Lower lobe of right lung (tissue), 2 donors: ENCODE data around the gene PPARGC1A. TPM values are rescaled to one million over a fixed set of nuclear protein-coding genes. Genes with fewer than 3 reads are reported as not detected.

Experiments
- ATAC-seq, 2 donors: fragments of 200-7000 bp; cut with Tn5 transposase; one replicate each; pipeline ENCODE4 v1.9.1; 2020 to 2022; ENCODE audit warnings: mild to moderate bottlenecking in 2 of 2, moderate library complexity in 2 of 2
- DNase-seq: peaks from one replicate; pipeline ENCODE4 v3.0.0-alpha.2; 2020
- H3K27ac ChIP-seq: fragments of 200-600 bp; one replicate; pipeline ENCODE4 v1.8.0; 2022
- H3K27me3 ChIP-seq: fragments of 200-600 bp; one replicate; pipeline ENCODE4 v1.8.0; 2022; ENCODE audit warnings: low read depth
- H3K36me3 ChIP-seq: fragments of 200-600 bp; one replicate; pipeline ENCODE4 v1.8.0; 2022; ENCODE audit warnings: mild to moderate bottlenecking
- H3K4me1 ChIP-seq: fragments of 200-600 bp; one replicate; pipeline ENCODE4 v1.8.0; 2022
- H3K4me3 ChIP-seq: fragments of 200-600 bp; one replicate; pipeline ENCODE4 v1.8.0; 2022; ENCODE audit warnings: mild to moderate bottlenecking
- H3K9me3 ChIP-seq: fragments of 200-600 bp; one replicate; pipeline ENCODE4 v1.8.0; 2022
- CTCF ChIP-seq: fragments of 200-600 bp; IDR thresholded peaks from one replicate; pipeline ENCODE4 v1.8.0; 2022; ENCODE audit warnings: antibody characterized with exemption, mild to moderate bottlenecking
- intact Hi-C: fragments of 100-400 bp; cut with DNase I; formaldehyde crosslinking; loops from one replicate; pipeline ENCODE4 v1.11.0; 2022
- total RNA-seq: library from RNA; stranded (reverse); fragmentation: NEBNext Ultra II Directional; extraction: Animal tissue kit (Norgen Biotek cat#: 25700); gene quantifications from one replicate; pipeline ENCODE4 v1.2.1, GENCODE V29; 2021
- donor health status: DM: no; HTN: yes; CAD: no; lungs with severe emphysema.

Gene PPARGC1A
- total RNA-seq, 1 donor from 2014 or later, result 10.5 TPM

GRCh38 chr4:23763559-23763958 is 126.3 kb downstream of the PPARGC1A start:
- no peaks in the 10 kb centered on the region for H3K4me1 ChIP-seq
- H3K9me3 ChIP-seq, result no peaks in the 10 kb centered on the region
- no peak for DNase-seq
- no peak overlapping the region for H3K27ac ChIP-seq
- no peaks in the 10 kb centered on the region for H3K27me3 ChIP-seq
- ATAC-seq, result no peak
- H3K36me3 ChIP-seq, result no peaks in the 10 kb centered on the region
- H3K4me3 ChIP-seq, result no peak overlapping the region
- intact Hi-C loops, result no loop called here
- TF ChIP-seq CTCF, result no peak

- Histone ChIP-seq H3K4me3 (no peak overlapping the region), H3K36me3 (no peaks in the 10 kb centered on the region), H3K27ac (no peak overlapping the region), H3K4me1 (no peaks in the 10 kb centered on the region), H3K9me3 (no peaks in the 10 kb centered on the region), H3K27me3 (no peaks in the 10 kb centered on the region)
- ATAC-seq (no peak), DNase-seq (no peak)
- TF ChIP-seq CTCF, result no peak
- intact Hi-C loops, result no loop called here
Measured at GRCh38 chr4:23762551-23762950, 127.3 kb downstream of the PPARGC1A start.

- no peaks in the 10 kb centered on the region for H3K4me1 ChIP-seq
- TF ChIP-seq CTCF, result no peak
- intact Hi-C loops, result no loop called here
- no peaks in the 10 kb centered on the region for H3K27me3 ChIP-seq
- no peaks in the 10 kb centered on the region for H3K36me3 ChIP-seq
- no peak overlapping the region for H3K4me3 ChIP-seq
- no peak for DNase-seq
- H3K9me3 ChIP-seq, result no peaks in the 10 kb centered on the region
- H3K27ac ChIP-seq, result no peak overlapping the region
- no peak for ATAC-seq
Measured at GRCh38 chr4:23759066-23759465, 130.8 kb downstream of the PPARGC1A start.

- Histone ChIP-seq H3K4me1 (no peaks in the 10 kb centered on the region), H3K4me3 (no peak overlapping the region), H3K27ac (no peak overlapping the region), H3K36me3 (no peaks in the 10 kb centered on the region), H3K9me3 (no peaks in the 10 kb centered on the region), H3K27me3 (no peaks in the 10 kb centered on the region)
- ATAC-seq (no peak), DNase-seq (no peak)
- TF ChIP-seq CTCF, result no peak
- intact Hi-C loops, result no loop called here
Measured at GRCh38 chr4:23754688-23755087, 135.2 kb downstream of the PPARGC1A start.

- intact Hi-C loops, result no loop called here
- Histone ChIP-seq H3K4me1 (no peaks in the 10 kb centered on the region), H3K36me3 (no peaks in the 10 kb centered on the region), H3K4me3 (no peak overlapping the region), H3K9me3 (no peaks in the 10 kb centered on the region), H3K27ac (no peak overlapping the region), H3K27me3 (no peaks in the 10 kb centered on the region)
- ATAC-seq, result no peak
- no peak for TF ChIP-seq CTCF
- no peak for DNase-seq
Measured at GRCh38 chr4:23750125-23750524, 139.7 kb downstream of the PPARGC1A start.

GRCh38 chr4:23747281-23747735 is 142.5 kb downstream of the PPARGC1A start:
- DNase-seq (no peak), ATAC-seq (no peak)
- no peak for TF ChIP-seq CTCF
- Histone ChIP-seq H3K4me3 (no peak overlapping the region), H3K9me3 (no peaks in the 10 kb centered on the region), H3K36me3 (no peaks in the 10 kb centered on the region), H3K27me3 (no peaks in the 10 kb centered on the region), H3K27ac (no peak overlapping the region), H3K4me1 (no peaks in the 10 kb centered on the region)
- intact Hi-C loops, result no loop called here
